H1 (cell line): Measurements from ENCODE around the gene FHIP1B. TPM values are rescaled to one million over a fixed set of nuclear protein-coding genes. Genes with fewer than 3 reads are reported as not detected.

Experiments
- CTCF ChIA-PET: fragments of 300-600 bp; sonication (Branson Sonifier 250); formaldehyde crosslinking; loops from one replicate; lab custom pipeline; 2021; ENCODE audit not compliant: partially characterized antibody; lab: Charles Lee
- POLR2A ChIA-PET: fragments of 300-600 bp; sonication (Branson Sonifier 250); formaldehyde crosslinking; loops from one replicate; lab custom pipeline; 2021; ENCODE audit warnings: inconsistent platforms; ENCODE audit not compliant: partially characterized antibody; lab: Charles Lee
- DNase-seq, 2 experiments: peaks; one replicate each; pipeline versions ENCODE4 v3.0.0 to v3.0.0-alpha.2; 2010 to 2022; ENCODE audit warnings: low spot score in 2 of 2, low read depth in 1 of 2, mixed read lengths in 1 of 2
- FAIRE-seq: peaks from 2 replicates; lab custom pipeline; 2011; peaks lifted over from hg19 to GRCh38; lab: Jason Lieb, UNC
- H2AFZ ChIP-seq: 2 replicates; pipeline ENCODE4 v1.8.1; 2012; ENCODE audit warnings: low read length, inconsistent platforms
- H2AK5ac ChIP-seq: 2 replicates; pipeline ENCODE4 v1.6.1; 2013; ENCODE audit warnings: low read depth, low read length
- H2BK120ac ChIP-seq: replicated peaks from 2 replicates; pipeline ENCODE3; 2013; ENCODE audit warnings: low read depth, low read length, inconsistent platforms
- H2BK12ac ChIP-seq: 2 replicates; pipeline ENCODE4 v1.6.1; 2013; ENCODE audit warnings: low read depth, low read length
- H2BK15ac ChIP-seq: 2 replicates; pipeline ENCODE4 v1.6.1; 2013; ENCODE audit warnings: low read length
- H2BK20ac ChIP-seq: 2 replicates; pipeline ENCODE4 v1.6.1; 2013; ENCODE audit warnings: low read length
- H2BK5ac ChIP-seq: 2 replicates; pipeline ENCODE4 v1.6.1; 2013; ENCODE audit warnings: low read depth, low read length
- H3K14ac ChIP-seq: 2 replicates; pipeline ENCODE4 v1.6.1; 2013; ENCODE audit warnings: inconsistent platforms; ENCODE audit not compliant: insufficient read length
- H3K18ac ChIP-seq: 2 replicates; pipeline ENCODE4 v1.6.1; 2013; ENCODE audit warnings: low read length; ENCODE audit errors: extremely low read depth
- H3K23ac ChIP-seq: 2 replicates; pipeline ENCODE4 v1.6.1; 2013; ENCODE audit warnings: inconsistent platforms; ENCODE audit not compliant: insufficient read length
- H3K23me2 ChIP-seq: 2 replicates; pipeline ENCODE4 v1.6.1; 2013; ENCODE audit warnings: low read depth, low read length
- H3K27ac ChIP-seq: 2 replicates; pipeline ENCODE4 v1.6.1; 2011; ENCODE audit warnings: low read depth, low read length, inconsistent platforms
- H3K27me3 ChIP-seq, 4 experiments: replicated peaks in 1 of 4; 1 replicate in 1 of 4; 2 replicates in 3 of 4; pipeline versions ENCODE4 v1.6.1 to v1.8.1; 2011 to 2013; ENCODE audit warnings: low read length in 3 of 4, mild to moderate bottlenecking in 3 of 4, inconsistent platforms in 2 of 4, mixed read lengths in 2 of 4, moderate library complexity in 1 of 4; ENCODE audit not compliant: control insufficient read depth in 3 of 4, insufficient read depth in 3 of 4; ENCODE audit errors: extremely low read depth in 1 of 4
- H3K36me3 ChIP-seq, 4 experiments: 2 replicates each; pipeline versions ENCODE4 v1.6.1 to v1.8.1; 2011 to 2013; ENCODE audit warnings: mild to moderate bottlenecking in 4 of 4, low read length in 3 of 4, moderate library complexity in 2 of 4, control low read depth in 1 of 4, inconsistent platforms in 1 of 4; ENCODE audit not compliant: insufficient read depth in 4 of 4, control insufficient read depth in 2 of 4
- H3K4ac ChIP-seq: replicated peaks from 2 replicates; pipeline ENCODE3; 2013; ENCODE audit warnings: low read length, low read depth, mixed read lengths, inconsistent platforms; ENCODE audit not compliant: insufficient read length
- H3K4me1 ChIP-seq, 4 experiments: replicated peaks in 1 of 4; 1 replicate in 1 of 4; 2 replicates in 3 of 4; pipeline versions ENCODE4 v1.6.1 to v1.8.1; 2011 to 2013; ENCODE audit warnings: low read length in 3 of 4, inconsistent platforms in 2 of 4, mixed read lengths in 1 of 4; ENCODE audit not compliant: insufficient read depth in 4 of 4, control insufficient read depth in 3 of 4
- H3K4me2 ChIP-seq, 2 experiments: 2 replicates each; pipeline versions ENCODE4 v1.6.1 to v1.8.1; 2011 to 2013; ENCODE audit warnings: low read depth in 2 of 2, low read length in 2 of 2, control low read depth in 1 of 2, inconsistent platforms in 1 of 2, mild to moderate bottlenecking in 1 of 2; ENCODE audit not compliant: insufficient read depth in 1 of 2
- H3K4me3 ChIP-seq, 4 experiments: fragments of 200-600, 300-600 bp in 1 of 4; sonication (generic), shearing (Covaris generic), sonication (Bioruptor Twin) in 1 of 4; 2 replicates each; pipeline versions ENCODE4 v1.5.1 to v1.8.1; 2011 to 2016; ENCODE audit warnings: low read length in 4 of 4, low read depth in 3 of 4, control low read depth in 2 of 4, inconsistent platforms in 2 of 4, mild to moderate bottlenecking in 2 of 4, mixed read lengths in 1 of 4, moderate library complexity in 1 of 4; ENCODE audit not compliant: insufficient read depth in 2 of 4; ENCODE audit errors: extremely low read depth in 1 of 4
- H3K56ac ChIP-seq: replicated peaks from 2 replicates; pipeline ENCODE3; 2013; ENCODE audit warnings: low read depth, mild to moderate bottlenecking, mixed read lengths, low read length, inconsistent platforms; ENCODE audit not compliant: insufficient read length
- H3K79me1 ChIP-seq: 2 replicates; pipeline ENCODE4 v1.6.1; 2013; ENCODE audit warnings: low read depth, low read length, control low read depth
- H3K79me2 ChIP-seq, 2 experiments: 2 replicates each; pipeline versions ENCODE4 v1.6.1 to v1.8.1; 2012 to 2013; ENCODE audit warnings: low read length in 2 of 2, mild to moderate bottlenecking in 2 of 2, inconsistent platforms in 1 of 2; ENCODE audit not compliant: insufficient read depth in 2 of 2, control insufficient read depth in 1 of 2
- H3K9ac ChIP-seq, 4 experiments: replicated peaks in 1 of 4; 1 replicate in 1 of 4; 2 replicates in 3 of 4; pipeline versions ENCODE4 v1.6.1 to v1.8.1; 2011 to 2013; ENCODE audit warnings: low read depth in 3 of 4, low read length in 3 of 4, control low read depth in 2 of 4, mild to moderate bottlenecking in 2 of 4, moderate library complexity in 2 of 4, inconsistent platforms in 1 of 4; ENCODE audit errors: extremely low read depth in 1 of 4
- H3K9me3 ChIP-seq, 2 experiments: 2 replicates each; pipeline versions ENCODE4 v1.6.1 to v1.8.1; 2012 to 2013; ENCODE audit warnings: mild to moderate bottlenecking in 2 of 2, moderate library complexity in 2 of 2, control low read depth in 1 of 2, inconsistent platforms in 1 of 2, low read depth in 1 of 2, low read length in 1 of 2, mixed read lengths in 1 of 2; ENCODE audit not compliant: insufficient read depth in 2 of 2
- H4K20me1 ChIP-seq, 2 experiments: replicated peaks in 1 of 2; 2 replicates each; pipeline versions ENCODE3 to v1.8.1; 2011 to 2013; ENCODE audit warnings: inconsistent platforms in 2 of 2, low read length in 2 of 2, mild to moderate bottlenecking in 1 of 2; ENCODE audit not compliant: insufficient read depth in 2 of 2, control insufficient read depth in 1 of 2
- H4K5ac ChIP-seq: 2 replicates; pipeline ENCODE4 v1.6.1; 2013; ENCODE audit warnings: low read length, low read depth, mixed read lengths, inconsistent platforms; ENCODE audit not compliant: insufficient read length
- H4K8ac ChIP-seq: 2 replicates; pipeline ENCODE4 v1.8.0; 2013; ENCODE audit warnings: mild to moderate bottlenecking, moderate library complexity, low read length, inconsistent platforms; ENCODE audit not compliant: insufficient read depth; ENCODE audit errors: extremely low read depth
- H4K91ac ChIP-seq: replicated peaks from 2 replicates; pipeline ENCODE3; 2013; ENCODE audit warnings: low read length, mixed read lengths, inconsistent platforms; ENCODE audit not compliant: insufficient read length
- CHD1 ChIP-seq: IDR thresholded peaks from 2 replicates; pipeline ENCODE4 v1.6.1; 2012; ENCODE audit warnings: low read depth, low read length, improper control_type of control experiment
- CHD2 ChIP-seq: IDR thresholded peaks from 2 replicates; pipeline ENCODE4 v1.6.1; 2012; ENCODE audit warnings: low read length, improper control_type of control experiment
- GABPA ChIP-seq: IDR thresholded peaks from 2 replicates; pipeline ENCODE4 v1.6.1; 2011; ENCODE audit warnings: mild to moderate bottlenecking, low read length, moderate library complexity, borderline replicate concordance; ENCODE audit not compliant: insufficient read depth
- GTF2F1 ChIP-seq: IDR thresholded peaks from 2 replicates; pipeline ENCODE4 v1.6.1; 2012; ENCODE audit warnings: low read depth, low read length, improper control_type of control experiment, borderline replicate concordance
- HDAC6 ChIP-seq: IDR thresholded peaks from one replicate; pipeline ENCODE4 v1.7.1; 2012; ENCODE audit warnings: low read depth, mild to moderate bottlenecking, inconsistent platforms, low read length, moderate library complexity
- JUN ChIP-seq: IDR thresholded peaks from 2 replicates; pipeline ENCODE4 v1.6.1; 2011; ENCODE audit warnings: low read depth, mild to moderate bottlenecking, improper control_type of control experiment, low read length
- SAP30 ChIP-seq: fragments of 300-600 bp; sonication (generic); IDR thresholded peaks from 2 replicates; pipeline ENCODE4 v1.7.1; 2012; ENCODE audit warnings: low read length, moderate library complexity, mild to moderate bottlenecking, inconsistent platforms; ENCODE audit not compliant: insufficient read depth, insufficient replicate concordance
- SIRT6 ChIP-seq: IDR thresholded peaks from one replicate; pipeline ENCODE4 v1.7.1; 2012; ENCODE audit warnings: low read length, inconsistent platforms
- SP2 ChIP-seq: IDR thresholded peaks from 2 replicates; pipeline ENCODE4 v1.6.1; 2012; ENCODE audit warnings: mild to moderate bottlenecking, low read length, inconsistent platforms
- SP4 ChIP-seq: IDR thresholded peaks from 2 replicates; pipeline ENCODE4 v1.6.1; 2012; ENCODE audit warnings: low read length, inconsistent platforms
- TAF1 ChIP-seq: IDR thresholded peaks from 2 replicates; pipeline ENCODE4 v1.6.1; 2011; ENCODE audit warnings: mild to moderate bottlenecking, low read depth, low read length
- YY1 ChIP-seq: IDR thresholded peaks from 2 replicates; pipeline ENCODE4 v1.6.1; 2011; ENCODE audit warnings: low read depth, mild to moderate bottlenecking, low read length
- WGBS, 2 experiments: shearing (Covaris generic) in 1 of 2; methylation state at CpG; one replicate each; pipeline versions ENCODE4 v1.1.6 to v1.1.7; 2013 to 2015; ENCODE audit warnings: low lambda C conversion rate in 2 of 2, mixed read lengths in 2 of 2, inconsistent platforms in 1 of 2, low coverage in 1 of 2, missing lambda C conversion rate in 1 of 2; ENCODE audit not compliant: insufficient replicate concordance in 2 of 2, insufficient coverage in 1 of 2, insufficient read length in 1 of 2; ENCODE audit errors: extremely low coverage in 1 of 2, missing lambda C conversion rate in 1 of 2; 5-methylcytosine and 5-hydroxymethylcytosine counted together
- polyA plus RNA-seq, 7 experiments: library from polyadenylated mRNA; depleted of rRNA in 3 of 7; stranded (reverse) in 5 of 7; unstranded in 2 of 7; fragments of >200 nt in 5 of 7; fragments of 200-250 nt in 2 of 7; gene quantifications; 1 replicate in 5 of 7; 2 replicates in 1 of 7; 4 replicates in 1 of 7; pipeline versions ENCODE4 v1.2.1 to v1.2.3, GENCODE V29; 2011 to 2013; ENCODE audit warnings: missing spikeins in 2 of 7, mixed read lengths in 2 of 7
- total RNA-seq: library from RNA; stranded (reverse); fragmentation: NEBNext Ultra II Directional; extraction: Animal tissue kit (Norgen Biotek cat#: 25700); gene quantifications from 2 replicates; pipeline ENCODE4 v1.2.1, GENCODE V29; 2021
- TF ChIP-seq, protein P1 (sequence below): IDR thresholded peaks from 2 replicates; pipeline ENCODE4 v1.6.1; 2012; ENCODE audit warnings: low read length, inconsistent platforms

The FHIP1B gene
- total and polyA plus RNA-seq, 2 of the 8 experiments (the other 6 are each of a cell fraction or from before 2014, with no cell fraction given) = 16.8 to 41.9 TPM

- H3K79me1 ChIP-seq = no peaks in the 10 kb centered on the region
- 84% methylated on average over 4 of the region's 4 CpGs; no CpG with 5 or more reads in 1 of the 2 experiments for WGBS, 2 experiments
- H3K36me3 ChIP-seq = no peaks in the 10 kb centered on the region
- no peak overlapping the region for H3K56ac ChIP-seq
- FAIRE-seq (no peak), DNase-seq (no peak)
- no peak overlapping the region for H3K23ac ChIP-seq
- H2BK5ac ChIP-seq = no peak overlapping the region
- no peaks in the 10 kb centered on the region for H3K23me2 ChIP-seq
- no peaks in the 10 kb centered on the region for H3K9me3 ChIP-seq
- no peak overlapping the region for H2BK15ac ChIP-seq
- peaks cover 12 to 73% (median 45%) of the 10 kb centered on the region in 4 experiments for H3K27me3 ChIP-seq
- peaks cover 0 to 2% (median 0%) of the 10 kb centered on the region in 4 experiments; a peak in 2 of 7 replicates for H3K4me1 ChIP-seq
- no peak overlapping the region for H2AFZ ChIP-seq
- no peak overlapping the region for H3K9ac ChIP-seq
- no peak overlapping the region for H2BK20ac ChIP-seq
- H3K14ac ChIP-seq = no peak overlapping the region
- H4K91ac ChIP-seq = no peak overlapping the region
- H2AK5ac ChIP-seq = no peak overlapping the region
- H3K79me2 ChIP-seq = no peaks in the 10 kb centered on the region
- H3K18ac ChIP-seq = no peak overlapping the region
- H3K4me2 ChIP-seq = no peak overlapping the region
- no peaks in the 10 kb centered on the region for H4K20me1 ChIP-seq
- H3K4ac ChIP-seq = no peak overlapping the region
- no peak overlapping the region for H2BK12ac ChIP-seq
- H3K27ac ChIP-seq = no peak overlapping the region
- no peak overlapping the region for H2BK120ac ChIP-seq
- no peak overlapping the region for H4K5ac ChIP-seq
- ChIA-PET CTCF (interaction anchor here (0.6 to 10.9 kb wide), 14 partner anchors 8 to 243 kb away, joined by 3 to 127 read pairs (median 12); partner anchors contain the start of gene CCKBR), POLR2A (interaction anchor here (1.2 to 1.3 kb wide), 2 partner anchors 36 to 79 kb away, joined by 3 to 7 read pairs; partner anchors contain the start of gene CAVIN3)
- no peak overlapping the region for H4K8ac ChIP-seq
- no peak overlapping the region for H3K4me3 ChIP-seq
- TF ChIP-seq SP2 = no peak
- no peak for TF ChIP-seq GTF2F1
- TF ChIP-seq, protein P1, sequence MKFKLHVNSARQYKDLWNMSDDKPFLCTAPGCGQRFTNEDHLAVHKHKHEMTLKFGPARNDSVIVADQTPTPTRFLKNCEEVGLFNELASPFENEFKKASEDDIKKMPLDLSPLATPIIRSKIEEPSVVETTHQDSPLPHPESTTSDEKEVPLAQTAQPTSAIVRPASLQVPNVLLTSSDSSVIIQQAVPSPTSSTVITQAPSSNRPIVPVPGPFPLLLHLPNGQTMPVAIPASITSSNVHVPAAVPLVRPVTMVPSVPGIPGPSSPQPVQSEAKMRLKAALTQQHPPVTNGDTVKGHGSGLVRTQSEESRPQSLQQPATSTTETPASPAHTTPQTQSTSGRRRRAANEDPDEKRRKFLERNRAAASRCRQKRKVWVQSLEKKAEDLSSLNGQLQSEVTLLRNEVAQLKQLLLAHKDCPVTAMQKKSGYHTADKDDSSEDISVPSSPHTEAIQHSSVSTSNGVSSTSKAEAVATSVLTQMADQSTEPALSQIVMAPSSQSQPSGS = no peak
- no peak for TF ChIP-seq CHD2
- no peak for TF ChIP-seq SP4
- no peak for TF ChIP-seq JUN
- TF ChIP-seq HDAC6 = no peak
- TF ChIP-seq CHD1 = no peak
- no peak for TF ChIP-seq SIRT6
- no peak for TF ChIP-seq YY1
- no peak for TF ChIP-seq GABPA
- no peak for TF ChIP-seq TAF1
- no peak for TF ChIP-seq SAP30
Observed at GRCh38 chr11:6283453-6284023, 49.1 kb upstream of the FHIP1B start.
